Endothelial cell of umbilical vein (primary cell): ENCODE data around the gene WASF3. TPM values are rescaled to one million over a fixed set of nuclear protein-coding genes. Genes with fewer than 3 reads are reported as not detected.

Source experiments
- BruUV-seq: library from RNA; stranded (reverse); fragments of 400-500 nt; replicated peaks from 2 replicates; lab custom pipeline; 2021; lab: Mats Ljungman, UMichigan
- CTCF ChIA-PET: fragments of 300-600, 350-600 bp; sonication (Branson Sonifier 250); formaldehyde crosslinking; loops from one replicate; lab custom pipeline; 2021; ENCODE audit warnings: antibody characterized with exemption, inconsistent platforms; lab: Charles Lee
- POLR2A ChIA-PET: fragments of 300-600, 350-600 bp; sonication (Branson Sonifier 250); formaldehyde crosslinking; loops from one replicate; lab custom pipeline; 2021; ENCODE audit warnings: antibody characterized with exemption, inconsistent platforms; lab: Charles Lee
- DNase-seq: peaks from one replicate; pipeline ENCODE4 v3.0.0-alpha.2; 2011; ENCODE audit warnings: low read depth, low spot score
- FAIRE-seq: peaks from 2 replicates; lab custom pipeline; 2011; peaks lifted over from hg19 to GRCh38; lab: Jason Lieb, UNC
- H2AFZ ChIP-seq: 2 replicates; pipeline ENCODE4 v1.6.0; 2012; ENCODE audit warnings: low read depth, low read length, control low read depth, inconsistent platforms
- H3K27ac ChIP-seq: 2 replicates; pipeline ENCODE4 v1.5.1; 2011; ENCODE audit warnings: low read depth, mild to moderate bottlenecking, control low read depth, low read length, moderate library complexity; ENCODE audit not compliant: insufficient read depth
- H3K27me3 ChIP-seq, 2 experiments: 2 replicates each; pipeline versions ENCODE4 v1.6.0 to v1.6.1; 2011; ENCODE audit warnings: low read length in 2 of 2, mixed read lengths in 1 of 2; ENCODE audit not compliant: control insufficient read depth in 2 of 2, insufficient read depth in 2 of 2
- H3K36me3 ChIP-seq, 2 experiments: 2 replicates in 1 of 2; 3 replicates in 1 of 2; pipeline ENCODE4 v1.5.1; 2011; ENCODE audit warnings: low read length in 2 of 2, mild to moderate bottlenecking in 1 of 2, moderate library complexity in 1 of 2; ENCODE audit not compliant: control insufficient read depth in 2 of 2, insufficient read depth in 2 of 2; ENCODE audit errors: extremely low read depth in 1 of 2
- H3K4me1 ChIP-seq: 3 replicates; pipeline ENCODE4 v1.5.1; 2011; ENCODE audit warnings: mild to moderate bottlenecking, low read length; ENCODE audit not compliant: control insufficient read depth, insufficient read depth; ENCODE audit errors: extremely low read depth
- H3K4me2 ChIP-seq: 2 replicates; pipeline ENCODE4 v1.6.1; 2011; ENCODE audit warnings: low read length, control low read depth, mixed read lengths; ENCODE audit not compliant: insufficient read depth
- H3K4me3 ChIP-seq, 3 experiments: fragments of 200-600 bp in 1 of 3; sonication (generic), shearing (Covaris generic) in 1 of 3; replicated peaks in 1 of 3; 2 replicates each; pipeline ENCODE4 v1.5.1; 2011 to 2016; ENCODE audit warnings: control low read depth in 3 of 3, low read length in 3 of 3, mild to moderate bottlenecking in 2 of 3, inconsistent platforms in 1 of 3, low read depth in 1 of 3, moderate library complexity in 1 of 3; ENCODE audit not compliant: insufficient read depth in 1 of 3
- H3K79me2 ChIP-seq: 2 replicates; pipeline ENCODE4 v1.6.0; 2012; ENCODE audit warnings: low read length, inconsistent platforms; ENCODE audit not compliant: control insufficient read depth, insufficient read depth
- H3K9ac ChIP-seq: replicated peaks from 2 replicates; pipeline ENCODE3; 2011; ENCODE audit warnings: low read length, control low read depth; ENCODE audit not compliant: insufficient read depth; ENCODE audit errors: extremely low read depth
- H3K9me1 ChIP-seq: replicated peaks from 3 replicates; pipeline ENCODE4 v1.6.0; 2011; ENCODE audit warnings: mild to moderate bottlenecking, low read length; ENCODE audit not compliant: control insufficient read depth, insufficient read depth; ENCODE audit errors: extremely low read depth
- H3K9me3 ChIP-seq: replicated peaks from 2 replicates; pipeline ENCODE4 v1.5.1; 2012; ENCODE audit warnings: low read length, inconsistent platforms; ENCODE audit not compliant: control insufficient read depth, insufficient read depth
- H4K20me1 ChIP-seq: replicated peaks from 2 replicates; pipeline ENCODE3; 2011; ENCODE audit warnings: mild to moderate bottlenecking, low read length; ENCODE audit not compliant: control insufficient read depth, insufficient read depth; ENCODE audit errors: extremely low read depth
- CTCF ChIP-seq, 2 donors: IDR thresholded peaks; 1 replicate in 1 of 2; 2 replicates in 1 of 2; pipeline ENCODE4 v1.5.1; 2011; ENCODE audit warnings: low read length in 2 of 2, mild to moderate bottlenecking in 2 of 2, moderate library complexity in 2 of 2, control low read depth in 1 of 2, inconsistent platforms in 1 of 2, low read depth in 1 of 2; ENCODE audit not compliant: insufficient read depth in 1 of 2; ENCODE audit errors: extremely low read depth in 1 of 2
- EZH2 ChIP-seq: IDR thresholded peaks from 2 replicates; pipeline ENCODE4 v1.6.1; 2012; ENCODE audit warnings: borderline replicate concordance, low read depth, mild to moderate bottlenecking, moderate library complexity, low read length, inconsistent platforms; ENCODE audit not compliant: severe bottlenecking
- FOS ChIP-seq: IDR thresholded peaks from 2 replicates; pipeline ENCODE4 v1.6.1; 2011; ENCODE audit warnings: mild to moderate bottlenecking, low read length, moderate library complexity, borderline replicate concordance; ENCODE audit not compliant: insufficient read depth
- GATA2 ChIP-seq: IDR thresholded peaks from 2 replicates; pipeline ENCODE4 v1.7.0; 2011; ENCODE audit warnings: low read depth, mild to moderate bottlenecking, moderate library complexity, mixed read lengths, low read length; ENCODE audit not compliant: insufficient read length, insufficient read depth
- JUN ChIP-seq: IDR thresholded peaks from 2 replicates; pipeline ENCODE4 v1.6.1; 2011; ENCODE audit warnings: borderline replicate concordance, low read depth; ENCODE audit not compliant: insufficient read length, insufficient read depth
- MAX ChIP-seq: IDR thresholded peaks from 2 replicates; pipeline ENCODE4 v1.6.1; 2011; ENCODE audit not compliant: insufficient read depth, insufficient read length
- MYC ChIP-seq: IDR thresholded peaks from one replicate; pipeline ENCODE4 v1.6.1; 2011; ENCODE audit warnings: mild to moderate bottlenecking, low read depth, low read length
- POLR2A ChIP-seq: IDR thresholded peaks from 2 replicates; pipeline ENCODE4 v1.6.1; 2012; ENCODE audit warnings: low read depth, mild to moderate bottlenecking, control low read depth, low read length
- POLR2AphosphoS5 ChIP-seq: IDR thresholded peaks from 2 replicates; pipeline ENCODE4 v1.6.1; 2012; ENCODE audit warnings: low read depth, mild to moderate bottlenecking, control low read depth, low read length, moderate library complexity; ENCODE audit not compliant: insufficient read depth
- dilution Hi-C: fragments of 300-500 bp; cut with MboI; formaldehyde crosslinking; loops from one replicate; pipeline ENCODE4 v1.15.0; 2019; ENCODE audit warnings: low sequenced_read_pairs; ENCODE audit not compliant: extremely low pct_ligation_motif_present
- intact Hi-C: fragments of 100-400 bp; cut with micrococcal nuclease; formaldehyde crosslinking; loops from one replicate; pipeline ENCODE4 v1.10.0; 2022
- polyA plus RNA-seq, 4 experiments: library from polyadenylated mRNA; depleted of rRNA in 3 of 4; stranded (reverse) in 3 of 4; unstranded in 1 of 4; fragments of >200 nt; gene quantifications; 2 replicates each; pipeline versions ENCODE4 v1.2.1 to v1.2.3, GENCODE V29; 2011 to 2012; ENCODE audit warnings: missing spikeins in 1 of 4
- total RNA-seq: library from RNA; stranded (reverse); gene quantifications from 2 replicates; pipeline ENCODE4 v1.2.3, GENCODE V29; 2021

Gene WASF3
- total and polyA plus RNA-seq, 2 donors (not counting 3 experiments of a cell fraction or from before 2014, with no cell fraction given): 18.5 to 32.4 TPM

GRCh38 chr13:26539738-26540292 lies 17.7 kb upstream of the WASF3 start:
- DNase-seq (no peak), FAIRE-seq (no peak)
- no TSS peak for BruUV-seq
- POLR2A ChIA-PET: no interaction called here
- CTCF ChIA-PET: interaction anchor here (1.2 to 2.0 kb wide), 2 partner anchors 10 to 159 kb away, joined by 3 to 5 read pairs; no protein-coding TSS in a partner anchor
- peaks cover 17 to 27% of the 10 kb centered on the region in 2 experiments for H3K27me3 ChIP-seq
- no peak overlapping the region for H3K4me3 ChIP-seq
- H4K20me1 ChIP-seq: no peaks in the 10 kb centered on the region
- TF ChIP-seq POLR2A (no peak), MAX (no peak), CTCF (IDR thresholded peaks at IDR 0.05; ENCODE audit: extremely low read depth in 1 of 2, insufficient read depth in 1 of 2, low read depth in 1 of 2, low read length in 2 of 2) (no peak), GATA2 (no peak), POLR2AphosphoS5 (no peak), JUN (no peak), MYC (no peak), EZH2 (no peak), FOS (no peak)
- H3K79me2 ChIP-seq: no peaks in the 10 kb centered on the region
- no peaks in the 10 kb centered on the region for H3K9me3 ChIP-seq
- no peaks in the 10 kb centered on the region for H3K9me1 ChIP-seq
- no peak overlapping the region for H3K27ac ChIP-seq
- H2AFZ ChIP-seq: no peak overlapping the region
- no peak overlapping the region for H3K4me2 ChIP-seq
- no peaks in the 10 kb centered on the region for H3K36me3 ChIP-seq
- intact Hi-C loops (loop anchor here (5.0 kb wide), 1 partner anchor 157 kb away; no protein-coding TSS in a partner anchor), dilution Hi-C loops (no loop called here)
- H3K4me1 ChIP-seq: no peaks in the 10 kb centered on the region
- no peak overlapping the region for H3K9ac ChIP-seq
